Stimulated activated memory B cell treated with anti-CD40 and anti-IgM and Interleukin-4, amounts not matched to agents 10 μg/mL and 1 μg/mL and 100 μg/mL, for 72 hours (primary cell): ENCODE results near the gene TMEM117.
"Not testable (repeated sequence)": the region's sequence is repeated elsewhere in the genome, so short reads cannot be mapped to it uniquely, and the experiment has no call there.

Experiments
- ATAC-seq: fragments of 150-1000 bp; cut with Tn5 transposase; 2 replicates; pipeline ENCODE4 v1.10.0; 2021
- H3K27ac Mint-ChIP-seq: one replicate; pipeline ENCODE4 v1.8.0; 2022; ENCODE audit warnings: mild to moderate bottlenecking, mixed read lengths
- H3K27me3 Mint-ChIP-seq: one replicate; pipeline ENCODE4 v1.8.0; 2022; ENCODE audit warnings: mixed read lengths
- H3K36me3 Mint-ChIP-seq: one replicate; pipeline ENCODE4 v1.8.0; 2022; ENCODE audit warnings: mixed read lengths
- H3K4me1 Mint-ChIP-seq: one replicate; pipeline ENCODE4 v1.8.0; 2022; ENCODE audit warnings: mixed read lengths
- H3K4me3 Mint-ChIP-seq: one replicate; pipeline ENCODE4 v1.8.0; 2022; ENCODE audit warnings: mild to moderate bottlenecking, moderate library complexity, mixed read lengths
- H3K9me3 Mint-ChIP-seq: one replicate; pipeline ENCODE4 v1.8.0; 2022; ENCODE audit warnings: mixed read lengths

Gene TMEM117

DNA sequence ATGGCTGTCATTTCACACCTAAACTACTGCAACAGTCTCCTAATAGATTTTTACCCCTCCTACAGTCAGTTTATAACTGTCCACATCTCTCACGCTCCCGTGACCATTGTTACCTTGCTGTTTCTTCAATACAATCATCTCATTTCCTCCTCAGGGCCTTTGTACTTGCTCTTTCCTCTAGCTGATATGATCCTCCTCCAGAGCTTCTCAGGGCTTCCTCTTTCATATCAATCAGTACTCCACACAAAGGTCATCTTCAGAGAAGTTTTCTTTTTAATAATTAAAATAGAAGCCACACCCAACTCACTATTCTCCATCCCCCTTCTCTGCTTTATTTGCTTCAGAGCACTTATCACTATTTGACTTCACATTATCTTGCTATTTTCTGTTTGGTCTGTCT, 532.0 kb downstream of the TMEM117 start:
- no peak overlapping the region for H3K27ac Mint-ChIP-seq
- H3K27me3 Mint-ChIP-seq, result no peaks in the 10 kb centered on the region
- H3K4me3 Mint-ChIP-seq, result no peak overlapping the region

DNA sequence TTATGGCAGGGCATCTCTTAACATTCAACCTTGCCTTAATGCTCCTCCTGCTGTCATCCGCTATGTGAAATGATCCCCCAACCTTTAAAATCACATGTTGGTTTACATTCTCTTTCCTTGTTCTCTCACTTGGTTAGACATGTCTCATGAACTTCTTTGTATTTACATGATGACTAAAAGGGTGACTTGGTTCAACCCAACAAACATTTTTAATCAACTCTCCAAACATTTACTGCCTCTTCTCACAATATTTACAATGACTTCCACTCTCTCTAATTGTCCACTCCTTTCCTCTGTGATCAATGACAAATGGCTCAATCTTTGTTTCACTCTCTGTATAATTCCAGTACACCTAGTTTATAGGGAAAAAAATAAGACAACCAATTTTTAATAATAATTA, 534.1 kb downstream of the TMEM117 start:
- peaks cover 3% of the 10 kb centered on the region for H3K9me3 Mint-ChIP-seq
- H3K4me1 Mint-ChIP-seq, result peaks cover 34% of the 10 kb centered on the region
- ATAC-seq, result no peak
- no peaks in the 10 kb centered on the region for H3K36me3 Mint-ChIP-seq
- no peak overlapping the region for H3K27ac Mint-ChIP-seq
- no peak overlapping the region for H3K4me3 Mint-ChIP-seq
- no peaks in the 10 kb centered on the region for H3K27me3 Mint-ChIP-seq

More for the DNA sequence above, 532.0 kb downstream of the TMEM117 start:
- Mint-ChIP-seq H3K4me1 (peaks cover 15% of the 10 kb centered on the region), H3K9me3 (peaks cover 3% of the 10 kb centered on the region), H3K36me3 (no peaks in the 10 kb centered on the region)
- ATAC-seq, result no peak

DNA sequence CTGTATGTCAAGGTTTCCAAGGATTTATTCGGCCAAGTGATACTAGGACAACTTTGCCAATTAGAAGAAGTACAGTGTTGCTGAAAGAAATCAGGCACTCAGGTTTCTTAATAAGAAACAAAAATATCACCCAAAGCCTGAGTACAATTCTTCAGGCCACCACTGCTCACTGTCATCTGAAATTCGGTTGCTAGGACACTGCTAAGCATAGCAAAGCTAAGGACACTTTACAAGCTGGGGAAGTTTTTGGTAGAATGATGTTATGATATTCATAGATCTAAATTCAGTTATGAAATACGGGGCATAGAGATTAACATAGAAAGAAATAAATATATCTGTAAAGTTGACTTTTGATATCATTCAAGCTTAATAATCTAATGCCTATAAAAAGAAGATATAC, 535.1 kb downstream of the TMEM117 start:
- Mint-ChIP-seq H3K36me3 (no peaks in the 10 kb centered on the region), H3K4me3 (no peak overlapping the region), H3K27ac (no peak overlapping the region), H3K9me3 (peaks cover 3% of the 10 kb centered on the region), H3K27me3 (no peaks in the 10 kb centered on the region), H3K4me1 (peaks cover 44% of the 10 kb centered on the region)
- ATAC-seq, result no peak

DNA sequence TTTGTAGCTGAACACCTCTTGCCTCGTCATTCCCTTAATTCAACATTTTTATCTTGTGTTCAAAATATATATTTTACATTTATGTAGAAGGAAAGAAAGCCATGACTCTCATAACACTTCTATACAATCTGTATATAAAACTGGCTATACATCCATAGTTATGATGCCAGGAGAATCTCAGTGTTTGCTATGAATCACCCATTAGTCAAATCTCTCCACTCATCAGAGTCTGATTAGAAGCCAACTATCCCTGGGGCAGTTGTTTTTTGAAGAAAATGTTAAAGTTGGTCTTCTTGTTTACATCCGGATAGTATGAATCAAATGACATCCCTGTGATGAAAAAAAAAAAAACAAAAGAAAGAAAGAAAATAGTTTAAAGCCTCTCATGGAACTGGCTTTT, 536.4 kb downstream of the TMEM117 start:
- H3K36me3 Mint-ChIP-seq, result peaks cover 8% of the 10 kb centered on the region
- no peak overlapping the region for H3K4me3 Mint-ChIP-seq
- peaks cover 43% of the 10 kb centered on the region for H3K4me1 Mint-ChIP-seq
- ATAC-seq, result no peak
- no peak overlapping the region for H3K27ac Mint-ChIP-seq
- H3K9me3 Mint-ChIP-seq, result peaks cover 3% of the 10 kb centered on the region
- H3K27me3 Mint-ChIP-seq, result no peaks in the 10 kb centered on the region

DNA sequence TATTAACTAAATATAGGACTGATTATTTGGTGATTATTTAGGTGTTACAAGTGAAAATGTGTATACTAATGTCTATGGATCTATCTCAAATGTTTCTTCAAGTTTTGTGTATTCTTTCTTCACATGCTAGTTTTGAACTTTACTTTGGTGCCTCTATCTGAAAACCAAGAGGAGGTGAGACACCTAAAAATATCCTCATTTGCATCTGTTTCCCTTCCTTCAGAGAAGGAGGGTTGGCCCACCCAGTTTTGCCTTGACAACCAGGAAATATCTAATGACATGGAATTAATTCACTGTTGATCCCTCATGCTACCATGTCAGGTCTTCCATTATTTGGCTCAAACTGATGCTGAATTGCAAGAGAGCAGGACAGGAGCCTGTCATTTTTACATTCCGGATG, 539.8 kb downstream of the TMEM117 start:
- H3K27me3 Mint-ChIP-seq, result no peaks in the 10 kb centered on the region
- H3K4me1 Mint-ChIP-seq, result peaks cover 30% of the 10 kb centered on the region
- no peak overlapping the region for H3K4me3 Mint-ChIP-seq
- no peak overlapping the region for H3K27ac Mint-ChIP-seq
- H3K36me3 Mint-ChIP-seq, result peaks cover 23% of the 10 kb centered on the region
- H3K9me3 Mint-ChIP-seq, result no peaks in the 10 kb centered on the region
- no peak for ATAC-seq

DNA sequence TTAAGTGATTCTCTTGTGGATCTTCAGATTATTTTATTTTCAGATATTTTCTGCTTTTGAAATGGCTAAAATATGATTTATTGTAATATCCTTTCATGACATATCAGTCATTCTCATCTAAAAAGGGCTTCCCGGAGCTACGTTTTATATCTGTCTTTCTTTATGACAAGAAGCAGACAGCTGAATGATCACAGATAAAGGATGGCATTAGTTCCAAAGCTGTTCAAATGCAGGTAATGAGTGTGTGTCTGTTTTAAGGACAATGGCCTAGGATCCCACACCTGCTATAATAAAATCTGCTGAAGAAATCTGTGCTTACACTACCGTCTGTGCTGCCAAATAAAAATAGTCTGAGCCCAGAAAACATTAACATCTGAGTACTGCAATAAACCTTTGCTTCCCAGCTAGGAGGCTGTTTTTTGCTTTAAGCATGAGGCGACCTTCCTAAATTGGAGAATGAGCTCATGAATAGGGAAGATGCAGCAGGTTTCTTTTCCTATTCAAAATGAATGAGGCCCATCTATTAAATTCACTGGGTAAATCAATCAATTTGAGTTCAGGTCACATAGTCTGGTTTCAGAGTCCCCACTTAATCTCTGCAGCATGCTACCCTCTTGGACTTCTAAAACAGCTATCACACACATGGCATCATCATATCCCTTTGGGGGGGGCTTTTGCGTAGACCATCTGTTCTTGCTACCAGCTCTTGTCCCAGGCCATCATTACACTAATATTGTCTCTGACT, 541.7 kb downstream of the TMEM117 start:
- H3K27me3 Mint-ChIP-seq, result no peaks in the 10 kb centered on the region
- H3K4me1 Mint-ChIP-seq, result peaks cover 30% of the 10 kb centered on the region
- no peak overlapping the region for H3K4me3 Mint-ChIP-seq
- H3K36me3 Mint-ChIP-seq, result peaks cover 23% of the 10 kb centered on the region
- H3K27ac Mint-ChIP-seq, result no peak overlapping the region
- ATAC-seq, result no peak
- H3K9me3 Mint-ChIP-seq, result no peaks in the 10 kb centered on the region

DNA sequence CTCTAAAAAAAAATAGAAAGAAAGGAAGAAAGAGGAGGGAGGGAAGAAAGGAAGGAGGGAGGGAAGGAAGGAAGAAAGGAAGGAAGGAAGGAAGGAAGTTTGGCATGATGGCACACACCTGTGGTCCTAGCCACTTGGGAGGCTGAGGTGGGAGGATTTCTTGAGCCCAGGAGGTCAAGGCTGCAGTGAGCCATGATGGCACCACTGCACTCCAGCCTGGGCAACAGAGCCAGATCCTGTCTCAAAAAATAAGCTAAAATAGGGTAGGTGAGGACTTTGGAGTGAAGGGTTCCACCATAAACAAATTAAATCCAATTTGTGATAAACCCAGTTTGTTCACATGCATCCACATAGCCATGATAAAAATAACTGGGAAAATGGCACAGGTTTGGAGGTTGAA, 543.2 kb downstream of the TMEM117 start:
- peaks cover 20% of the 10 kb centered on the region for H3K4me1 Mint-ChIP-seq
- H3K4me3 Mint-ChIP-seq, ATAC-seq, H3K9me3 Mint-ChIP-seq, H3K27ac Mint-ChIP-seq, H3K27me3 Mint-ChIP-seq: not testable (repeated sequence)
- H3K36me3 Mint-ChIP-seq, result peaks cover 23% of the 10 kb centered on the region

DNA sequence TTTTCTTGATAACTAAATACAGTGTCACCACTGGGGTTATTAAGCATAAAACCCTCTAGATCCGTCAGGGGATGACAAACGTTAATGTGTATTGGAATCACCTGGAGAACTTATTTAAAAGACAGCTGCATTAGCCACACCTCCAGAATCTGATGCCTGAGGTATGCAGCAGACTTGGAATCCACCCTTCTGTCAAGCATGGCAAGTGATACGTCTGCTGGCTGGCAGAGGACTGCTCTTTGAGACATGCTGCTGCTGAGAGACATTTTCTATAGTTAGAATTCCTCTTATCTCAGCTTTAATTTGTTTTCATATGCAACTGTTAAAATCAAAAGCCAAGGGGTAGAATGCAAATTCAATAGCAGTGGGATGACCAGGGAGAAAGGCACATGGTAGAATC, 544.0 kb downstream of the TMEM117 start:
- Mint-ChIP-seq H3K27ac (no peak overlapping the region), H3K4me3 (no peak overlapping the region), H3K27me3 (no peaks in the 10 kb centered on the region), H3K9me3 (no peaks in the 10 kb centered on the region), H3K36me3 (peaks cover 23% of the 10 kb centered on the region), H3K4me1 (peaks cover 13% of the 10 kb centered on the region)
- ATAC-seq, result no peak

DNA sequence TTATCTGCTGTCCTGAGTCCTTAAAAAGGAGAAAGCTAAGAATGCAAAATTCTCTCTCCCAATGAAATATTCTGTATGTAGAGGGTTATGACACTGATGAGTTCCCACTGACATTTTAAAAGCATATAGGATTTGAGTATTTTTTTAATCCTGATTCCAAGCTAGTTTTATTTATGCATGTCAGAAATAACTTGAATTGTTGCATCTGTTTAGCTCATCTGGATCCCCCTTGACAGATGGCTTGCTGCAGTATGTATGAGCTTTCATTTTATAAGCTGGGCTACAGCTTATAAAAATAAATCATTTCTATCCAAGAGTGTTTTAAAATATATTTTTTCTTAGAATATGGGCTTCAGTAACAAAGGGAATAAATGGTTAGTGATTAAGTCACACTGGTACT, 545.0 kb downstream of the TMEM117 start:
- Mint-ChIP-seq H3K4me1 (peaks cover 2% of the 10 kb centered on the region), H3K36me3 (peaks cover 23% of the 10 kb centered on the region), H3K9me3 (no peaks in the 10 kb centered on the region), H3K4me3 (no peak overlapping the region), H3K27me3 (no peaks in the 10 kb centered on the region), H3K27ac (no peak overlapping the region)
- no peak for ATAC-seq

DNA sequence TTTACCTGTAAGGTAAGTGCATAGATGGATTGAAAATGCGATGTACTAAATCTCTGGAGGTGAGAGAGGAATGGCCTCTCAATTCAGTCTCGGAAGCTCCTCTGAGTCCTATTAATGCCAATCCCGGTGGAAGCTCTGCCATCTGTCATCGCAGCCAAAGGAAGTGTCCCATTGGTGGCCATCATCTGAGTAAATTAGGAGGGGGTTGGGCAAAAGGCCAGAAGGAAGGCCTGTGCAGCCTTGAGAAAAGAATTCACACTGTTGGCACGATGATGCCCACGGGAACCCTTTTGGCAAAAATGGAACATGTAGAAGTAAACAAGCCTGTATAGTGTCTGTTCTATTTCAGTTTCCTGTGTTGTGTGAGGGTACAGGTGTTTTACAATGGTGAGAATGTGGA, 545.5 kb downstream of the TMEM117 start:
- Mint-ChIP-seq H3K27ac (no peak overlapping the region), H3K36me3 (peaks cover 23% of the 10 kb centered on the region), H3K27me3 (no peaks in the 10 kb centered on the region), H3K4me1 (no peaks in the 10 kb centered on the region), H3K9me3 (no peaks in the 10 kb centered on the region), H3K4me3 (no peak overlapping the region)
- no peak for ATAC-seq

DNA sequence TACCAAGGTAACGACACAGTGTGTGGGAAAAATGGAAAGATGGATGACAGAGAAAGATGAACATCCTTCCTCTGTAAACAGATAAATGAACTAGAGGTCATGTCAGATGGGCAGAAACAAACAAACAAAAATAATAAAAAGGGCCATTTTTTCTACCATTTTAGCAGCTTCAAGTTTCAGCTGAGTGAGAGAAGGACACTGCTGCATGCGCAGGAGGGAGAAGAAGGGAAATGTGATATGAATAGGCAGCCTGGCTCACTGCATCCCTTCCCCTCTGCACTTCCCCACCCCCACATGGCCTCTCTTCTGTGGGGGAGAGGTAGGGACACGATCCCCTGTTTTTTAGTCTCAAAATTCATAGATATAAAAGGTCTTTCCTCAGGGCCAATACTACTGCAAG, 548.3 kb downstream of the TMEM117 start:
- peaks cover 12% of the 10 kb centered on the region for H3K36me3 Mint-ChIP-seq

DNA sequence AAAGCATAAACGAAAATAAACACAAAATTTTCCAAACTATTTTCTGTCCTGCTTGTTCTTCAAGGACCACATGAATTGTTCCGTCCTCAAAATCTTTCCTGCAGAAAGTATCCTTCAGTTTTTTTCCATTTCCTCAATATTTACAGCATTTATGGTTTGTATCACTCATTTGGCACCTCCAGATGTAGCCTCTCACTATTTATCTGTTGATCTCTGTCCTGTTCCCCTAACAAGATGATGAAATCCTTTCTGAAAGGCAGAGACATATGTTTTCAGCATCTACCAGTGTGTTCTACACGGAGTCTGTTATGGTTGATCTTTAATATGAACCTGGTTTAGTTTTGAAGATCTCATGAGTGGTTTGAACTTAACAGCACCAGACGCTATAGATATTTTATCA, 550.1 kb downstream of the TMEM117 start:
- Mint-ChIP-seq H3K36me3 (peaks cover 11% of the 10 kb centered on the region), H3K27ac (no peak overlapping the region), H3K4me1 (no peaks in the 10 kb centered on the region), H3K27me3 (no peaks in the 10 kb centered on the region), H3K4me3 (no peak overlapping the region), H3K9me3 (no peaks in the 10 kb centered on the region)
- ATAC-seq, result no peak

More for the DNA sequence above, 548.3 kb downstream of the TMEM117 start:
- Mint-ChIP-seq H3K4me1 (no peaks in the 10 kb centered on the region), H3K9me3 (no peaks in the 10 kb centered on the region), H3K27me3 (no peaks in the 10 kb centered on the region), H3K4me3 (no peak overlapping the region), H3K27ac (no peak overlapping the region)
- ATAC-seq, result no peak

DNA sequence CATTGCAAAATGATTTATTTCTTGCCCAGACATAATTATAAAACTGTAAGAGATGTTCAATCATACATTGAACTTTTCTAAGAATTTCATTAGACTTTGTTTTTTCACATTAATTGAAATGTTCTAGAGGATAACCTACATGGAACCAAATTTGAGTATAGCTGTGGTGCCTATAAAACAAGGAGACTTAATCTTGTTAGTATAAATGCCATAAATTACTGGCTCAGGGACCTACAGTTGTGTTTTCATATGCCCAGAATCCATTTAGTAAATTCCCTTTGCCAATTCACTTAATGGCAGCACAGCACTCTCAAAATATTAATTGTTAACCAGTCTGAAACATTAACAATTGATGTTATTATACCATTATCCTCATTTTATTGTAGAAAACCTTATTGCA, 551.7 kb downstream of the TMEM117 start:
- no peak overlapping the region for H3K4me3 Mint-ChIP-seq
- ATAC-seq, result no peak

DNA sequence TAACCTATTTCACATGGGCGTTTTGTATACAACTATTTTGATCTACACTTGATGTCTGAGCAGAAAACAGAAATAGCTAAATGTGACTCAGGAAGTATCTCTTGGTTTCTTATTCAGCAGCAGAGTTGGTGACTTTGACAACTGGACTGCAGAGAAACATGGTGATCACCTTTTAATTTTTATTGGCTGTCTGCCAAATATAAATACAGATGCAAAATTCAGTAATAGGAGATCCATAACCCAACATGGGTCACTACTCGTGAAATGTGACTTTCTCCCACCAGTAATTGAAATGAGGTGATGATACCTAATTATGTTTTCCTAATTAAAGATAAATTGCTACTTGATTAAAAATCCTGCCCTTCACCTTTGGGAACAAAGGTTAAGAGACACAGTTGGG, 553.2 kb downstream of the TMEM117 start:
- Mint-ChIP-seq H3K9me3 (no peaks in the 10 kb centered on the region), H3K4me1 (no peaks in the 10 kb centered on the region), H3K27me3 (no peaks in the 10 kb centered on the region), H3K36me3 (peaks cover 11% of the 10 kb centered on the region), H3K4me3 (no peak overlapping the region), H3K27ac (no peak overlapping the region)
- ATAC-seq, result no peak

More for the DNA sequence above, 551.7 kb downstream of the TMEM117 start:
- Mint-ChIP-seq H3K27me3 (no peaks in the 10 kb centered on the region), H3K4me1 (no peaks in the 10 kb centered on the region), H3K36me3 (peaks cover 11% of the 10 kb centered on the region), H3K9me3 (no peaks in the 10 kb centered on the region), H3K27ac (no peak overlapping the region)

DNA sequence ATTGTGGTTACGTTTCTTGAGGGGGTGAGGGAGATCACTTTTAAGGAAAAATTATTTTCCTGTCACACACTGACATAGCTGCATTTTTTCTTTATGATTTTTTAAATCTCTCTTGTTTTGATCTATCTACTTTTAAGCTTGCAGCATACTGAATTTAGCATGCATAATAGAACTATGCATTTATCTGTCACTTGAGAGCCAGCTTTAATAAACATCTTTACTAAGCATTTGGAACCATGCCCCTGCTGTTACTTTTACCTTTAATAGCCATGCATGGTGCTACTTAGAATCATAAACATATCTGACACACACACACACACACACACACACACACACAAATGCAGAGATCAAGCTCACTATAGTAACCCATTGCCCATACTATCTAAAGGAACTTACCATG, 554.0 kb downstream of the TMEM117 start:
- Mint-ChIP-seq H3K4me1 (no peaks in the 10 kb centered on the region), H3K27ac (no peak overlapping the region), H3K4me3 (no peak overlapping the region), H3K36me3 (peaks cover 11% of the 10 kb centered on the region), H3K9me3 (no peaks in the 10 kb centered on the region), H3K27me3 (no peaks in the 10 kb centered on the region)
- no peak for ATAC-seq

DNA sequence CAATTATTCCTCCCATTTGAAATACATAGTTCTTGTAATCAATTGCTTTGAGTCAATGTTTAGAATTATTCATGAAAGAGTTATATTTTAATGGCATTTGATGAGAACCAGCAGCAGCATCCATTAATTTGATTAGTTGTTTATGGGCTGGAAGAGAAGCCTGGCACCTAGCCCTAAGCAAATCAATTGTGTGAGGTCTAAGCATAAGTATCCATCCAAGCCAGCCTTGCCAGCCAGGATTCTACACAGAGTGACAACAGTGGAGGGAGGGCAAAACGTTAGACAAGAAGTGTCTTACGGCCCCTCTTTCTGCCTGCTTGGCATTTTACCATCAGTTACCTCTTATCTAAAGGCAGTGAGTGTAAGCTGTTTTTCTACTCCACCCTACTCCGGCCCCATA, 561.8 kb downstream of the TMEM117 start:
- H3K4me1 Mint-ChIP-seq, result no peaks in the 10 kb centered on the region
- no peak overlapping the region for H3K27ac Mint-ChIP-seq
- no peak for ATAC-seq
- H3K9me3 Mint-ChIP-seq, result no peaks in the 10 kb centered on the region
- no peaks in the 10 kb centered on the region for H3K36me3 Mint-ChIP-seq
- no peak overlapping the region for H3K4me3 Mint-ChIP-seq
- H3K27me3 Mint-ChIP-seq, result no peaks in the 10 kb centered on the region
